GM12892 (cell line): ENCODE data around the gene UBR3.

Experiments used
- POLR2AphosphoS5 ChIP-seq: IDR thresholded peaks from 2 replicates; pipeline ENCODE4 v1.6.1; 2011; ENCODE audit warnings: low read depth, low read length, control low read depth
- TAF1 ChIP-seq: IDR thresholded peaks from 2 replicates; pipeline ENCODE4 v1.6.1; 2011; ENCODE audit warnings: low read depth, mild to moderate bottlenecking, control low read depth, low read length, borderline replicate concordance

DNA sequence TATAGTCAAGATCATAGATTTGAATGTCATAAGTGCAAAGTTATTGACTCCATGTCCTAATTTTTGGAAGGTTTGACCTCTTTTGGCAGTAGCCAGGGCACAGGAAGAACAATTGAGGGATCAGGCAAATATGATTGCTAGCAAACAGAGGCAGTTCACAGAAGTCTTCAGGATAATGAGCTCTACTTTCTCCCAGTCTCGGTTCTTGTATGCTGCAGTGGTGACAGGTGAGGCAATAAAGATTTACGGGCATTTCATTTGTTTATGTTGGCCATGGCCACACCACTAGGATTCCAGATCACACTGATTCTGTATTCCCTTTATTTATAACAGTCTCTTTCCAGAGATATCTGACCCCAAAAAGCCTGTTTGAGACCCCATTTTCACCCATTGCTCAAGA lies 137.5 kb downstream of the UBR3 start:
- TF ChIP-seq TAF1 = no peak
- no peak for TF ChIP-seq POLR2AphosphoS5
